ENCODE data around the gene FICD. TPM values are rescaled to one million over a fixed set of nuclear protein-coding genes. Genes with fewer than 3 reads are reported as not detected.

Gene FICD
- total and polyA plus RNA-seq, 9 of the 15 experiments (the other 6 are each of a cell fraction or from before 2014, with no cell fraction given) = 0.88 to 4.5 (median 1.9) TPM

GRCh38 chr12:108560752-108561719 lies 46.0 kb downstream of the FICD start, which contains the start of gene SART3 (continued):
- no peak for TF ChIP-seq ZNF592 (IDR thresholded peaks at IDR 0.05)
- TF ChIP-seq CBFA2T2 (conservative IDR thresholded peaks at IDR 0.05) = no peak
- TF ChIP-seq ZNF143 (CRISPR knock-in tag; IDR thresholded peaks at IDR 0.05) = no peak
- TF ChIP-seq ZNF280B (CRISPR knock-in tag; IDR thresholded peaks at IDR 0.05) = no peak
- peak; percentile 55 to 65; a peak in 3 of 4 replicates for TF ChIP-seq SIX5 (IDR thresholded peaks at IDR 0.05; ENCODE audit: borderline replicate concordance in 1 of 2, insufficient read depth in 1 of 2, low read depth in 1 of 2, low read length in 2 of 2)
- no peak for TF ChIP-seq ZNF785 (CRISPR knock-in tag; IDR thresholded peaks at IDR 0.05)
- peak; percentile 63; the same call in 1 of the 2 replicates for TF ChIP-seq CREB3 (tag; conservative IDR thresholded peaks at IDR 0.05; ENCODE audit: low read depth)
- TF ChIP-seq ZC3H8 (IDR thresholded peaks at IDR 0.05) = no peak
- peak in 1 of 2 experiments; percentile 26; a peak in 2 of 4 replicates for TF ChIP-seq MAZ (CRISPR knock-in tag; conservative IDR thresholded peaks at IDR 0.05 in 1 of 2, IDR thresholded peaks at IDR 0.05 in 1 of 2)
- peak; percentile 52; the same call in 1 of the 2 replicates for TF ChIP-seq PREB (CRISPR knock-in tag; IDR thresholded peaks at IDR 0.05)
- no peak for TF ChIP-seq ESRRB (CRISPR knock-in tag; IDR thresholded peaks at IDR 0.05; ENCODE audit: borderline replicate concordance)
- TF ChIP-seq BRD9 (IDR thresholded peaks at IDR 0.05; ENCODE audit: low read depth, partially characterized antibody) = peak; percentile 61
- peak in 1 of 2 experiments; percentile 83; a peak in 2 of 4 replicates for TF ChIP-seq HDAC1 (IDR thresholded peaks at IDR 0.05)
- peak in 1 of 2 experiments; percentile 73; a peak in 2 of 4 replicates for TF ChIP-seq ZNF639 (CRISPR knock-in tag; conservative IDR thresholded peaks at IDR 0.05 in 1 of 2, IDR thresholded peaks at IDR 0.05 in 1 of 2)
- TF ChIP-seq ZNF584 (CRISPR knock-in tag; IDR thresholded peaks at IDR 0.05; ENCODE audit: low read depth) = no peak

All from K562 (cell line).